ENCODE data around the gene HAPLN2. TPM values are rescaled to one million over a fixed set of nuclear protein-coding genes. Genes with fewer than 3 reads are reported as not detected.

HAPLN2 gene
- total and polyA plus RNA-seq, 2 donors (not counting 1 experiment from before 2014, with no cell fraction given), result 0.13 TPM; not detected in 1

DNA sequence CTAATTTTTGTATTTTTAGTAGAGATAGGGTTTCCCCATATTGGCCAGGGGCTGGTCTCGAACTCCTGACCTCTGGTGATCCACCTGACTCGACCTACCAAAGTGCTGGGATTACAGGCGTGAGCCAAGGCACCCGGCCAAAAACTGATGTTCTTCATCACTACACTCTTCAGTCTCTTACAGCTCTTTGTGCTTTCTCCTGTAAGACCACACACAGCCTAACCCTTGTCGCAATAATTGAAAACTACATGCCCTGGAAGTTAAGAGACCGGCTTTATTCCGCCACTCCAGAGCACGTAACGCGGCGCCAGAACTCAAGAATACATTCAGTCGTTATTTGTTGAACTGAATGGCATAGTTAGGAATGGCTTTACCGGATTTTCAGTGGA lies 18.5 kb upstream of the HAPLN2 start:
- CTCF ChIA-PET, result interaction anchor here (0.8 to 10.9 kb wide), 10 partner anchors 8 to 155 kb away, joined by 3 to 80 read pairs (median 5); partner anchors contain the start of genes MEF2D and NAXE
- H3K4me1 ChIP-seq (ENCODE audit: control insufficient read depth in 2 of 2, insufficient read depth in 2 of 2, low read length in 2 of 2), result peaks cover 22 to 30% of the 10 kb centered on the region in 2 donors
- intact Hi-C loops (cut with micrococcal nuclease), result loop anchor here (1.0 to 2.0 kb wide), 5 partner anchors 9 to 167 kb away; partner anchors contain the start of genes MEF2D, NAXE and PRCC
- POLR2A ChIA-PET, result interaction anchor here (1.2 to 2.2 kb wide), 2 partner anchors 9 to 143 kb away, joined by 4 to 8 read pairs; partner anchors contain the start of gene NAXE
- H3K27me3 ChIP-seq (replicated peaks in 1 of 4; ENCODE audit: control extremely low read depth in 1 of 4, control insufficient read depth in 3 of 4, insufficient read depth in 4 of 4, low read length in 3 of 4), result no peaks in the 10 kb centered on the region
- H3K27ac ChIP-seq (ENCODE audit: low read length in 2 of 2), result peak overlapping the region; percentile 72 to 83
- DNase-seq (no peak), ATAC-seq (ENCODE audit: low read depth) (no peak)
- peak overlapping the region; percentile 99 for H2AFZ ChIP-seq (ENCODE audit: insufficient read depth, low read depth, low read length, poor library complexity, severe bottlenecking)
- peaks cover 0 to 33% of the 10 kb centered on the region in 2 experiments for H3K36me3 ChIP-seq (replicated peaks in 1 of 2; ENCODE audit: control extremely low read depth in 1 of 2, control insufficient read depth in 1 of 2, extremely low read depth in 1 of 2, insufficient read depth in 2 of 2, low read length in 1 of 2)
- Mint-ChIP-seq H3K4me3 (peak overlapping the region; percentile 97), H3K27ac (peak overlapping the region; percentile 96), H3K9me3 (ENCODE audit: insufficient read depth) (no peaks in the 10 kb centered on the region), H3K27me3 (no peaks in the 10 kb centered on the region), H3K4me1 (peaks cover 38% of the 10 kb centered on the region)
- TF ChIP-seq, protein P1, sequence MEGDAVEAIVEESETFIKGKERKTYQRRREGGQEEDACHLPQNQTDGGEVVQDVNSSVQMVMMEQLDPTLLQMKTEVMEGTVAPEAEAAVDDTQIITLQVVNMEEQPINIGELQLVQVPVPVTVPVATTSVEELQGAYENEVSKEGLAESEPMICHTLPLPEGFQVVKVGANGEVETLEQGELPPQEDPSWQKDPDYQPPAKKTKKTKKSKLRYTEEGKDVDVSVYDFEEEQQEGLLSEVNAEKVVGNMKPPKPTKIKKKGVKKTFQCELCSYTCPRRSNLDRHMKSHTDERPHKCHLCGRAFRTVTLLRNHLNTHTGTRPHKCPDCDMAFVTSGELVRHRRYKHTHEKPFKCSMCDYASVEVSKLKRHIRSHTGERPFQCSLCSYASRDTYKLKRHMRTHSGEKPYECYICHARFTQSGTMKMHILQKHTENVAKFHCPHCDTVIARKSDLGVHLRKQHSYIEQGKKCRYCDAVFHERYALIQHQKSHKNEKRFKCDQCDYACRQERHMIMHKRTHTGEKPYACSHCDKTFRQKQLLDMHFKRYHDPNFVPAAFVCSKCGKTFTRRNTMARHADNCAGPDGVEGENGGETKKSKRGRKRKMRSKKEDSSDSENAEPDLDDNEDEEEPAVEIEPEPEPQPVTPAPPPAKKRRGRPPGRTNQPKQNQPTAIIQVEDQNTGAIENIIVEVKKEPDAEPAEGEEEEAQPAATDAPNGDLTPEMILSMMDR (IDR thresholded peaks at IDR 0.05), result no peak
- no peak for TF ChIP-seq EZH2 (IDR thresholded peaks at IDR 0.05; ENCODE audit: borderline replicate concordance, insufficient read depth, low read depth, low read length, poor library complexity, severe bottlenecking)
- peak overlapping the region; percentile 95 for H3K4me2 ChIP-seq (replicated peaks; ENCODE audit: low read depth, low read length, poor library complexity, severe bottlenecking)
- WGBS (ENCODE audit: insufficient coverage), result 3% methylated on average over 12 of the region's 13 CpGs
- H3K4me3 ChIP-seq (ENCODE audit: control extremely low read depth in 1 of 5, extremely low read depth in 1 of 5, insufficient read depth in 1 of 5, low read depth in 2 of 5, low read length in 4 of 5), result peak overlapping the region; percentile 85 to 100 (median 99)
- no peaks in the 10 kb centered on the region for H3K9me3 ChIP-seq (ENCODE audit: control extremely low read depth in 1 of 3, control insufficient read depth in 2 of 3, insufficient read depth in 1 of 3, low read length in 2 of 3)
- peak overlapping the region; percentile 93 for H3K9ac ChIP-seq (ENCODE audit: low read length)
- H3K79me2 ChIP-seq (ENCODE audit: control insufficient read depth, insufficient read depth, low read length), result peaks cover 37% of the 10 kb centered on the region
- no peaks in the 10 kb centered on the region for H4K20me1 ChIP-seq (ENCODE audit: control insufficient read depth, insufficient read depth, low read length, poor library complexity, severe bottlenecking)

Data from B cell (primary cell).